Measurements from ENCODE around the gene OR51B4.
"Not testable (repeated sequence)": the region's sequence is repeated elsewhere in the genome, so short reads cannot be mapped to it uniquely, and the experiment has no call there.

The OR51B4 gene

GRCh38 chr11:5258543-5259262 is 43.0 kb downstream of the OR51B4 start:
- no peak for TF ChIP-seq CTCF (conservative IDR thresholded peaks at IDR 0.05; ENCODE audit: low read length)
- DNase-seq (ENCODE audit: low read depth) = no peak
- no peak overlapping the region for H3K4me3 ChIP-seq (ENCODE audit: low read length)

GRCh38 chr11:5257296-5257695 is 44.5 kb downstream of the OR51B4 start:
- DNase-seq (ENCODE audit: low read depth) = no peak
- no peak for TF ChIP-seq CTCF (conservative IDR thresholded peaks at IDR 0.05; ENCODE audit: low read length)
- H3K4me3 ChIP-seq (ENCODE audit: low read length) = no peak overlapping the region

GRCh38 chr11:5254646-5255413 is 46.9 kb downstream of the OR51B4 start, which contains the start of gene HBG2:
Gene HBG2 (minus strand): TSS chr11:5254781. CDS start chr11:5254728, 53 bp downstream.
- H3K4me3 ChIP-seq (ENCODE audit: low read length) = not testable (repeated sequence)
- DNase-seq (ENCODE audit: low read depth) = peak; percentile 11

- not testable (repeated sequence) for H3K4me3 ChIP-seq (ENCODE audit: low read length); DNase-seq (ENCODE audit: low read depth)
Observed at GRCh38 chr11:5254023-5254422, 47.7 kb downstream of the OR51B4 start.

- H3K4me3 ChIP-seq (ENCODE audit: low read length); DNase-seq (ENCODE audit: low read depth): not testable (repeated sequence)
Observed at GRCh38 chr11:5253440-5253839, 48.3 kb downstream of the OR51B4 start.

GRCh38 chr11:5252919-5253265 is 48.9 kb downstream of the OR51B4 start:
- no peak for DNase-seq (ENCODE audit: low read depth)
- TF ChIP-seq CTCF (conservative IDR thresholded peaks at IDR 0.05; ENCODE audit: low read length) = no peak
- no peak overlapping the region for H3K4me3 ChIP-seq (ENCODE audit: low read length)

- DNase-seq (ENCODE audit: low read depth) = no peak
- no peak overlapping the region for H3K4me3 ChIP-seq (ENCODE audit: low read length)
- TF ChIP-seq CTCF (conservative IDR thresholded peaks at IDR 0.05; ENCODE audit: low read length) = no peak
Observed at GRCh38 chr11:5252192-5252918, 49.4 kb downstream of the OR51B4 start.

GRCh38 chr11:5251746-5252145 is 50.0 kb downstream of the OR51B4 start:
- no peak for TF ChIP-seq CTCF (conservative IDR thresholded peaks at IDR 0.05; ENCODE audit: low read length)
- no peak overlapping the region for H3K4me3 ChIP-seq (ENCODE audit: low read length)
- no peak for DNase-seq (ENCODE audit: low read depth)
